Measurements from ENCODE around the gene MYO3B. TPM values are rescaled to one million over a fixed set of nuclear protein-coding genes. Genes with fewer than 3 reads are reported as not detected.

MYO3B gene
- total and polyA plus RNA-seq, 2 of the 8 experiments (the other 6 are each of a cell fraction or from before 2014, with no cell fraction given), result 0.17 to 0.19 TPM

DNA sequence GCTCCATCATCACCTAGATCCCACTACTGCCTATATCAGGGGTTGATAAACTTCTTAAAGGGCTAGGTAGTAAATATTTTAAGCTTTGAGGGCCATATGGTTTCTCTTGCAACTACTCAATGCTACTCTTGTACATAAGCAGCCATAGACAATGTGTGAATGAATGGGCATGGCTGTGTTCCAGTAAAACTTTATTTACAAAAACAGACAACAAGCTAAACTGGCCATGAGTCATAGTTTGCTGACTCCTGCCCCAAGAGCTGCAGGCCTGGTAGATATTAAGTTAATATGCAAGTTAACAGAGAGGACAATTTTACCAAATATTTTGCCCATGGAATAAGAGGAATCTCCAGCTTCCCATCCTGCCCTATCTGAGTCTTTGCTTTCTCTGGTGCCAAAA lies 29.8 kb upstream of the MYO3B start:
- Histone ChIP-seq H4K91ac (replicated peaks; ENCODE audit: insufficient read length, low read length) (no peak overlapping the region), H3K18ac (ENCODE audit: extremely low read depth, low read length) (no peak overlapping the region), H4K5ac (ENCODE audit: insufficient read length, low read depth, low read length) (no peak overlapping the region), H2AFZ (ENCODE audit: low read length) (no peak overlapping the region), H3K27ac (ENCODE audit: low read depth, low read length) (no peak overlapping the region), H3K23me2 (ENCODE audit: low read depth, low read length) (no peaks in the 10 kb centered on the region), H3K14ac (ENCODE audit: insufficient read length) (no peak overlapping the region), H3K36me3 (ENCODE audit: control insufficient read depth in 2 of 4, insufficient read depth in 4 of 4, low read length in 3 of 4) (no peaks in the 10 kb centered on the region), H3K79me2 (ENCODE audit: control insufficient read depth in 1 of 2, insufficient read depth in 2 of 2, low read length in 2 of 2) (no peaks in the 10 kb centered on the region), H3K27me3 (replicated peaks in 1 of 4; ENCODE audit: control insufficient read depth in 3 of 4, extremely low read depth in 1 of 4, insufficient read depth in 3 of 4, low read length in 3 of 4) (no peaks in the 10 kb centered on the region), H3K4ac (replicated peaks; ENCODE audit: insufficient read length, low read depth, low read length) (no peak overlapping the region), H3K9ac (replicated peaks in 1 of 4; ENCODE audit: extremely low read depth in 1 of 4, low read depth in 3 of 4, low read length in 3 of 4) (no peak overlapping the region), H2BK20ac (ENCODE audit: low read length) (no peak overlapping the region), H3K4me1 (replicated peaks in 1 of 4; ENCODE audit: control insufficient read depth in 3 of 4, insufficient read depth in 4 of 4, low read length in 3 of 4) (no peaks in the 10 kb centered on the region), H2BK5ac (ENCODE audit: low read depth, low read length) (no peak overlapping the region), H2BK12ac (ENCODE audit: low read depth, low read length) (no peak overlapping the region), H2BK120ac (replicated peaks; ENCODE audit: low read depth, low read length) (no peak overlapping the region), H4K20me1 (replicated peaks in 1 of 2; ENCODE audit: control insufficient read depth in 1 of 2, insufficient read depth in 2 of 2, low read length in 2 of 2) (no peaks in the 10 kb centered on the region), H3K79me1 (ENCODE audit: low read depth, low read length) (no peaks in the 10 kb centered on the region), H3K9me3 (ENCODE audit: insufficient read depth in 2 of 2, low read depth in 1 of 2, low read length in 1 of 2) (peaks cover 3 to 14% of the 10 kb centered on the region in 2 experiments), H4K8ac (ENCODE audit: extremely low read depth, insufficient read depth, low read length) (no peak overlapping the region), H3K23ac (ENCODE audit: insufficient read length) (no peak overlapping the region), H3K4me2 (ENCODE audit: insufficient read depth in 1 of 2, low read depth in 2 of 2, low read length in 2 of 2) (no peak overlapping the region), H3K4me3 (ENCODE audit: extremely low read depth in 1 of 4, insufficient read depth in 2 of 4, low read depth in 3 of 4, low read length in 4 of 4) (no peak overlapping the region), H2AK5ac (ENCODE audit: low read depth, low read length) (no peak overlapping the region), H2BK15ac (ENCODE audit: low read length) (no peak overlapping the region), H3K56ac (replicated peaks; ENCODE audit: insufficient read length, low read depth, low read length) (no peak overlapping the region)
- FAIRE-seq, result no peak
- ChIA-PET POLR2A (ENCODE audit: partially characterized antibody) (no interaction called here), CTCF (ENCODE audit: partially characterized antibody) (interaction anchor here (0.6 kb wide), 1 partner anchor 581 kb away, joined by 3 read pairs; no protein-coding TSS in a partner anchor)
- DNase-seq (ENCODE audit: low read depth in 1 of 2, low spot score in 2 of 2), result no peak
- no peak for TF ChIP-seq MAFK (IDR thresholded peaks at IDR 0.05; ENCODE audit: low read depth, low read length)
- no peak for TF ChIP-seq SP4 (IDR thresholded peaks at IDR 0.05; ENCODE audit: low read length)
- no peak for TF ChIP-seq NRF1 (IDR thresholded peaks at IDR 0.05; ENCODE audit: low read depth, low read length)
- TF ChIP-seq, protein P1, sequence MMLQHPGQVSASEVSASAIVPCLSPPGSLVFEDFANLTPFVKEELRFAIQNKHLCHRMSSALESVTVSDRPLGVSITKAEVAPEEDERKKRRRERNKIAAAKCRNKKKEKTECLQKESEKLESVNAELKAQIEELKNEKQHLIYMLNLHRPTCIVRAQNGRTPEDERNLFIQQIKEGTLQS (IDR thresholded peaks at IDR 0.05; ENCODE audit: insufficient read depth, low read depth, low read length), result no peak
- TF ChIP-seq, protein P2, sequence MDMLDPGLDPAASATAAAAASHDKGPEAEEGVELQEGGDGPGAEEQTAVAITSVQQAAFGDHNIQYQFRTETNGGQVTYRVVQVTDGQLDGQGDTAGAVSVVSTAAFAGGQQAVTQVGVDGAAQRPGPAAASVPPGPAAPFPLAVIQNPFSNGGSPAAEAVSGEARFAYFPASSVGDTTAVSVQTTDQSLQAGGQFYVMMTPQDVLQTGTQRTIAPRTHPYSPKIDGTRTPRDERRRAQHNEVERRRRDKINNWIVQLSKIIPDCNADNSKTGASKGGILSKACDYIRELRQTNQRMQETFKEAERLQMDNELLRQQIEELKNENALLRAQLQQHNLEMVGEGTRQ (IDR thresholded peaks at IDR 0.05; ENCODE audit: low read length), result no peak
- no peak for TF ChIP-seq RBBP5 (IDR thresholded peaks at IDR 0.05; ENCODE audit: borderline replicate concordance, low read depth, low read length)
- no peak for TF ChIP-seq CBX8 (IDR thresholded peaks at IDR 0.05; ENCODE audit: borderline replicate concordance, low read depth, low read length)
- no peak for TF ChIP-seq PHF8 (conservative IDR thresholded peaks at IDR 0.05; ENCODE audit: low read depth, low read length)
- TF ChIP-seq RXRA (IDR thresholded peaks at IDR 0.05; ENCODE audit: insufficient read depth, low read depth, low read length), result no peak
- no peak for TF ChIP-seq FOSL1 (IDR thresholded peaks at IDR 0.05; ENCODE audit: insufficient read depth, low read depth, low read length)
